ENCODE data around the gene CCDC30.

DNA sequence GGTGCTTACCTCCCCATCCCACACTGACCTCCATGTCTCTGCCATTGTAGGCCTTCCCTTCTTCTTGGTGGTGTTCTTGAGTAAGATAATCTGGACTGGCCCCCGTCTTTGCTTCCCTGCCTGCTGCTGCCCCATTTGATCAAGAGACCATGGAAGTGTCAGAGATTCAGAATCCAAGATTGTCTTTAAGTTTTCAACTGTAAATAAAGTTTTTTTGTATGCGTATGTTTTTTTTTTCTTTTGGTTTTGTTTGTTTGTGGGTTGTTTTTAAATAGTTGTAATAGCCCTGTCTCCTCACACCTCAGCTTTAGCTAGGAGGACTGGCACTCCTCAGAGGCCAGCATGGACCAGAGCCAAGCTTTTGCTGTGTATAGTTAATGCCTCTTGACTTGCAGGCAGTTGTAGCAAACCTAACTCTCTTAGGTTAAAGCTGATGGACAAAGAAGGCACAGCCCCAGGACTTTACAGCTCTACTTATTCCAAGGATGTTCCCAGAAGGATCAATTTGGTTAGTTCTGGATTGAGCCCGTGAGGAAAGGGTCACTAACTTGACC is 213.5 kb downstream of the CCDC30 start:
- TF ChIP-seq, protein P1, sequence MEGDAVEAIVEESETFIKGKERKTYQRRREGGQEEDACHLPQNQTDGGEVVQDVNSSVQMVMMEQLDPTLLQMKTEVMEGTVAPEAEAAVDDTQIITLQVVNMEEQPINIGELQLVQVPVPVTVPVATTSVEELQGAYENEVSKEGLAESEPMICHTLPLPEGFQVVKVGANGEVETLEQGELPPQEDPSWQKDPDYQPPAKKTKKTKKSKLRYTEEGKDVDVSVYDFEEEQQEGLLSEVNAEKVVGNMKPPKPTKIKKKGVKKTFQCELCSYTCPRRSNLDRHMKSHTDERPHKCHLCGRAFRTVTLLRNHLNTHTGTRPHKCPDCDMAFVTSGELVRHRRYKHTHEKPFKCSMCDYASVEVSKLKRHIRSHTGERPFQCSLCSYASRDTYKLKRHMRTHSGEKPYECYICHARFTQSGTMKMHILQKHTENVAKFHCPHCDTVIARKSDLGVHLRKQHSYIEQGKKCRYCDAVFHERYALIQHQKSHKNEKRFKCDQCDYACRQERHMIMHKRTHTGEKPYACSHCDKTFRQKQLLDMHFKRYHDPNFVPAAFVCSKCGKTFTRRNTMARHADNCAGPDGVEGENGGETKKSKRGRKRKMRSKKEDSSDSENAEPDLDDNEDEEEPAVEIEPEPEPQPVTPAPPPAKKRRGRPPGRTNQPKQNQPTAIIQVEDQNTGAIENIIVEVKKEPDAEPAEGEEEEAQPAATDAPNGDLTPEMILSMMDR (conservative IDR thresholded peaks at IDR 0.05; ENCODE audit: low read length) = no peak
- TF ChIP-seq EZH2phosphoT487 (IDR thresholded peaks at IDR 0.05; ENCODE audit: borderline replicate concordance) = no peak
